AG10803 (cell line): ENCODE data around the gene RFESD.

Source experiments
- DNase-seq: peaks from one replicate; pipeline ENCODE4 v3.0.0; 2010; ENCODE audit warnings: low read depth
- H3K4me3 ChIP-seq: 2 replicates; pipeline ENCODE4 v1.5.1; 2011; ENCODE audit warnings: mild to moderate bottlenecking, low read length, control low read depth
- CTCF ChIP-seq: conservative IDR thresholded peaks from 2 replicates; pipeline ENCODE4 v1.5.1; 2011; ENCODE audit warnings: mild to moderate bottlenecking, low read length, control low read depth, inconsistent platforms

Gene RFESD

GRCh38 chr5:95646569-95647431, at the start of gene RFESD:
RFESD (plus strand) TSS chr5:95646777; CDS start chr5:95652272, 5,495 bp downstream.
- peak within 1 kb of the TSS; percentile 71 for H3K4me3 ChIP-seq
- peak; percentile 8; the same call in 1 of the 2 replicates for TF ChIP-seq CTCF
- peak; percentile 96 for DNase-seq

- TF ChIP-seq CTCF, result no peak
- no peak overlapping the region for H3K4me3 ChIP-seq
These were observed 47.3 kb upstream of the RFESD start for GRCh38 chr5:95599252-95599651.

GRCh38 chr5:95600557-95600956, 46.0 kb upstream of the RFESD start:
- TF ChIP-seq CTCF, result no peak
- H3K4me3 ChIP-seq, result no peak overlapping the region
- peak; percentile 79 for DNase-seq

More at GRCh38 chr5:95599252-95599651, 47.3 kb upstream of the RFESD start:
- DNase-seq, result no peak

- no peak overlapping the region for H3K4me3 ChIP-seq
- TF ChIP-seq CTCF, result no peak
- DNase-seq, result no peak
These were observed 40.8 kb upstream of the RFESD start for GRCh38 chr5:95605786-95606185.

- no peak overlapping the region for H3K4me3 ChIP-seq
- TF ChIP-seq CTCF, result no peak
These were observed 40.2 kb upstream of the RFESD start for GRCh38 chr5:95606419-95606818.

GRCh38 chr5:95609711-95610110, 36.9 kb upstream of the RFESD start:
- no peak for DNase-seq
- no peak overlapping the region for H3K4me3 ChIP-seq
- no peak for TF ChIP-seq CTCF

More at GRCh38 chr5:95606419-95606818, 40.2 kb upstream of the RFESD start:
- no peak for DNase-seq

GRCh38 chr5:95610546-95610945, 36.0 kb upstream of the RFESD start:
- no peak for DNase-seq
- H3K4me3 ChIP-seq, result no peak overlapping the region
- no peak for TF ChIP-seq CTCF
